ENCODE data around the gene CFI. TPM values are rescaled to one million over a fixed set of nuclear protein-coding genes. Genes with fewer than 3 reads are reported as not detected.
"Not testable (repeated sequence)": the region's sequence is repeated elsewhere in the genome, so short reads cannot be mapped to it uniquely, and the experiment has no call there.

The CFI gene
- total and polyA plus RNA-seq, 2 of the 8 experiments (the other 6 are each of a cell fraction or from before 2014, with no cell fraction given): not detected

- H3K9ac ChIP-seq (replicated peaks in 1 of 4; ENCODE audit: extremely low read depth in 1 of 4, low read depth in 3 of 4, low read length in 3 of 4); H3K4me2 ChIP-seq (ENCODE audit: insufficient read depth in 1 of 2, low read depth in 2 of 2, low read length in 2 of 2); H3K23me2 ChIP-seq (ENCODE audit: low read depth, low read length); H4K91ac ChIP-seq (replicated peaks; ENCODE audit: insufficient read length, low read length); H3K27ac ChIP-seq (ENCODE audit: low read depth, low read length); H3K4me3 ChIP-seq (ENCODE audit: extremely low read depth in 1 of 4, insufficient read depth in 2 of 4, low read depth in 3 of 4, low read length in 4 of 4); H3K18ac ChIP-seq (ENCODE audit: extremely low read depth, low read length); H3K79me1 ChIP-seq (ENCODE audit: low read depth, low read length); H4K20me1 ChIP-seq (replicated peaks in 1 of 2; ENCODE audit: control insufficient read depth in 1 of 2, insufficient read depth in 2 of 2, low read length in 2 of 2); H3K27me3 ChIP-seq (replicated peaks in 1 of 4; ENCODE audit: control insufficient read depth in 3 of 4, extremely low read depth in 1 of 4, insufficient read depth in 3 of 4, low read length in 3 of 4); H3K4me1 ChIP-seq (replicated peaks in 1 of 4; ENCODE audit: control insufficient read depth in 3 of 4, insufficient read depth in 4 of 4, low read length in 3 of 4); H3K9me3 ChIP-seq (ENCODE audit: insufficient read depth in 2 of 2, low read depth in 1 of 2, low read length in 1 of 2); H4K8ac ChIP-seq (ENCODE audit: extremely low read depth, insufficient read depth, low read length); H3K23ac ChIP-seq (ENCODE audit: insufficient read length); H2BK120ac ChIP-seq (replicated peaks; ENCODE audit: low read depth, low read length); H3K14ac ChIP-seq (ENCODE audit: insufficient read length); H2BK20ac ChIP-seq (ENCODE audit: low read length); DNase-seq (ENCODE audit: low read depth in 1 of 2, low spot score in 2 of 2); H2BK12ac ChIP-seq (ENCODE audit: low read depth, low read length); H2BK5ac ChIP-seq (ENCODE audit: low read depth, low read length); H3K4ac ChIP-seq (replicated peaks; ENCODE audit: insufficient read length, low read depth, low read length); H2BK15ac ChIP-seq (ENCODE audit: low read length); H2AK5ac ChIP-seq (ENCODE audit: low read depth, low read length); H2AFZ ChIP-seq (ENCODE audit: low read length); H3K36me3 ChIP-seq (ENCODE audit: control insufficient read depth in 2 of 4, insufficient read depth in 4 of 4, low read length in 3 of 4); H3K79me2 ChIP-seq (ENCODE audit: control insufficient read depth in 1 of 2, insufficient read depth in 2 of 2, low read length in 2 of 2); H3K56ac ChIP-seq (replicated peaks; ENCODE audit: insufficient read length, low read depth, low read length); H4K5ac ChIP-seq (ENCODE audit: insufficient read length, low read depth, low read length); FAIRE-seq; POLR2A ChIA-PET (ENCODE audit: partially characterized antibody): not testable (repeated sequence)
- CTCF ChIA-PET (ENCODE audit: partially characterized antibody): interaction anchor here (0.6 kb wide), 1 partner anchor 533 kb away, joined by 3 read pairs; no protein-coding TSS in a partner anchor
- WGBS, 2 experiments (ENCODE audit: extremely low coverage in 1 of 2, insufficient coverage in 1 of 2, insufficient read length in 1 of 2, insufficient replicate concordance in 2 of 2, low coverage in 1 of 2, low lambda C conversion rate in 2 of 2, missing lambda C conversion rate in 1 of 2): 92% methylated on average over 2 of the region's 2 CpGs; no CpG with 5 or more reads in 1 of the 2 experiments
Observed at GRCh38 chr4:109782092-109782491, 19.7 kb downstream of the CFI start.

Data from H1 (cell line).